NB4 (cell line): ENCODE results near the gene GDPD2.

Experiments
- DNase-seq: peaks from one replicate; pipeline ENCODE4 v3.0.0; 2010; ENCODE audit warnings: low read depth
- H3K4me3 ChIP-seq: one replicate; pipeline ENCODE4 v1.5.1; 2011; ENCODE audit warnings: mild to moderate bottlenecking, low read depth, low read length, moderate library complexity
- CTCF ChIP-seq: IDR thresholded peaks from one replicate; pipeline ENCODE4 v1.5.1; 2012; ENCODE audit warnings: low read depth, low read length
- MAX ChIP-seq: IDR thresholded peaks from 2 replicates; pipeline ENCODE4 v1.6.1; 2011; ENCODE audit warnings: low read depth, low read length
- MYC ChIP-seq: IDR thresholded peaks from 2 replicates; pipeline ENCODE4 v1.6.1; 2011; ENCODE audit warnings: low read depth, low read length
- POLR2A ChIP-seq: IDR thresholded peaks from 2 replicates; pipeline ENCODE4 v1.6.1; 2011; ENCODE audit warnings: mild to moderate bottlenecking; ENCODE audit not compliant: insufficient read length; ENCODE audit errors: extremely low read depth

The GDPD2 gene

GRCh38 chrX:70411475-70411874 lies 11.6 kb upstream of the GDPD2 start:
- no peak overlapping the region for H3K4me3 ChIP-seq
- TF ChIP-seq POLR2A (no peak), MAX (no peak), CTCF (no peak)
- DNase-seq: peak; percentile 16

GRCh38 chrX:70421618-70422017 lies 1.5 kb upstream of the GDPD2 start:
- TF ChIP-seq POLR2A: no peak
- no peak for TF ChIP-seq MAX
- TF ChIP-seq MYC: no peak
- TF ChIP-seq CTCF: no peak
- H3K4me3 ChIP-seq: no peak overlapping the region
- no peak for DNase-seq

- no peak overlapping the region for H3K4me3 ChIP-seq
- DNase-seq: no peak
- no peak for TF ChIP-seq CTCF
- TF ChIP-seq POLR2A: no peak
- TF ChIP-seq MYC: no peak
- TF ChIP-seq MAX: no peak
Measured at GRCh38 chrX:70423936-70424675, 992 bp downstream of the GDPD2 start.

- no peak overlapping the region for H3K4me3 ChIP-seq
- TF ChIP-seq POLR2A (no peak), MAX (no peak), CTCF (no peak), MYC (no peak)
- no peak for DNase-seq
Measured at GRCh38 chrX:70424801-70425200, 1.7 kb downstream of the GDPD2 start.

- TF ChIP-seq POLR2A (no peak), MYC (no peak), CTCF (no peak), MAX (no peak)
- DNase-seq: no peak
- no peak overlapping the region for H3K4me3 ChIP-seq
Measured at GRCh38 chrX:70426286-70427278, 3.5 kb downstream of the GDPD2 start.
